MCF 10A (cell line): ENCODE measurements around the gene RNFT2. TPM values are rescaled to one million over a fixed set of nuclear protein-coding genes. Genes with fewer than 3 reads are reported as not detected.

ENCODE experiments used
- BruUV-seq: library from RNA; stranded (reverse); fragments of 400-500 nt; replicated peaks from 2 replicates; lab custom pipeline; 2021; lab: Mats Ljungman, UMichigan
- CTCF ChIA-PET: fragments of 300-600 bp; sonication (Branson Sonifier 250); formaldehyde crosslinking; extraction: SDS; loops from one replicate; lab custom pipeline; 2021; ENCODE audit warnings: antibody characterized with exemption, inconsistent platforms; lab: Yijun Ruan, JAX
- POLR2A ChIA-PET: fragments of 300-600, 350-650 bp; sonication (Branson Sonifier 250); formaldehyde crosslinking; extraction: SDS; loops from one replicate; lab custom pipeline; 2020; ENCODE audit warnings: antibody characterized with exemption, inconsistent platforms; lab: Yijun Ruan, JAX
- DNase-seq: peaks from one replicate; pipeline ENCODE4 v3.0.0-alpha.2; 2018; ENCODE audit not compliant: unreplicated experiment
- H3K27ac Mint-ChIP-seq: one replicate; pipeline ENCODE4 v1.8.0; 2022; ENCODE audit warnings: mild to moderate bottlenecking, low read depth, mixed read lengths; ENCODE audit not compliant: unreplicated experiment
- H3K27me3 Mint-ChIP-seq: one replicate; pipeline ENCODE4 v1.8.0; 2022; ENCODE audit warnings: mixed read lengths; ENCODE audit not compliant: insufficient read depth, unreplicated experiment
- H3K36me3 Mint-ChIP-seq: one replicate; pipeline ENCODE4 v1.8.0; 2022; ENCODE audit warnings: mild to moderate bottlenecking, moderate library complexity, mixed read lengths; ENCODE audit not compliant: insufficient read depth, unreplicated experiment
- H3K4me1 Mint-ChIP-seq: one replicate; pipeline ENCODE4 v1.8.0; 2022; ENCODE audit warnings: mixed read lengths; ENCODE audit not compliant: insufficient read depth, unreplicated experiment
- H3K4me3 Mint-ChIP-seq: one replicate; pipeline ENCODE4 v1.8.0; 2022; ENCODE audit warnings: mild to moderate bottlenecking, moderate library complexity, mixed read lengths; ENCODE audit not compliant: unreplicated experiment
- H3K9me3 Mint-ChIP-seq: one replicate; pipeline ENCODE4 v1.8.0; 2022; ENCODE audit warnings: mixed read lengths; ENCODE audit not compliant: unreplicated experiment
- CTCF ChIP-seq: fragments of 200-600 bp; IDR thresholded peaks from one replicate; pipeline ENCODE4 v1.8.0; 2022; ENCODE audit warnings: antibody characterized with exemption, mild to moderate bottlenecking; ENCODE audit not compliant: unreplicated experiment
- intact Hi-C: fragments of 100-400 bp; cut with micrococcal nuclease; formaldehyde crosslinking; loops from 2 replicates; pipeline ENCODE4 v1.14.1; 2022
- total RNA-seq: library from RNA; stranded (reverse); gene quantifications from 2 replicates; pipeline ENCODE4 v1.2.3, GENCODE V29; 2022

The RNFT2 gene
- total RNA-seq, 1 experiment from 2014 or later = 7.2 TPM

GRCh38 chr12:116726694-116727093 lies 11.4 kb upstream of the RNFT2 start:
- H3K4me1 Mint-ChIP-seq = no peaks in the 10 kb centered on the region
- no TSS peak for BruUV-seq
- H3K9me3 Mint-ChIP-seq = no peaks in the 10 kb centered on the region
- intact Hi-C loops = no loop called here
- H3K4me3 Mint-ChIP-seq = no peak overlapping the region
- no peak overlapping the region for H3K27ac Mint-ChIP-seq
- H3K27me3 Mint-ChIP-seq = no peaks in the 10 kb centered on the region
- ChIA-PET POLR2A (no interaction called here), CTCF (interaction anchor here (0.7 to 3.3 kb wide), 5 partner anchors 17 to 301 kb away, joined by 4 to 19 read pairs (median 5); no protein-coding TSS in a partner anchor)
- peaks cover 30% of the 10 kb centered on the region for H3K36me3 Mint-ChIP-seq
- no peak for TF ChIP-seq CTCF
- no peak for DNase-seq

- BruUV-seq = no TSS peak
- ChIA-PET CTCF (interaction anchor here (0.7 to 3.3 kb wide), 4 partner anchors 18 to 300 kb away, joined by 3 to 19 read pairs (median 4); no protein-coding TSS in a partner anchor), POLR2A (no interaction called here)
- no peak overlapping the region for H3K27ac Mint-ChIP-seq
- H3K36me3 Mint-ChIP-seq = peaks cover 24% of the 10 kb centered on the region
- no peaks in the 10 kb centered on the region for H3K4me1 Mint-ChIP-seq
- H3K4me3 Mint-ChIP-seq = no peak overlapping the region
- no peak for DNase-seq
- H3K27me3 Mint-ChIP-seq = no peaks in the 10 kb centered on the region
- no peak for TF ChIP-seq CTCF
- intact Hi-C loops = no loop called here
- H3K9me3 Mint-ChIP-seq = no peaks in the 10 kb centered on the region
Measured at GRCh38 chr12:116727261-116727660, 10.9 kb upstream of the RNFT2 start.

GRCh38 chr12:116727891-116728290 lies 10.2 kb upstream of the RNFT2 start:
- POLR2A ChIA-PET = no interaction called here
- H3K36me3 Mint-ChIP-seq = peaks cover 19% of the 10 kb centered on the region
- no peak for DNase-seq
- H3K9me3 Mint-ChIP-seq = no peaks in the 10 kb centered on the region
- BruUV-seq = no TSS peak
- H3K27ac Mint-ChIP-seq = no peak overlapping the region
- H3K27me3 Mint-ChIP-seq = no peaks in the 10 kb centered on the region
- no peaks in the 10 kb centered on the region for H3K4me1 Mint-ChIP-seq
- CTCF ChIA-PET = interaction anchor here (1.0 to 3.3 kb wide), 2 partner anchors 18 to 23 kb away, joined by 3 to 19 read pairs; no protein-coding TSS in a partner anchor
- TF ChIP-seq CTCF = no peak
- intact Hi-C loops = no loop called here
- H3K4me3 Mint-ChIP-seq = no peak overlapping the region

- no peak for TF ChIP-seq CTCF
- DNase-seq = no peak
- Mint-ChIP-seq H3K4me1 (peaks cover 13% of the 10 kb centered on the region), H3K27ac (no peak overlapping the region), H3K4me3 (no peak overlapping the region), H3K9me3 (no peaks in the 10 kb centered on the region), H3K27me3 (no peaks in the 10 kb centered on the region), H3K36me3 (peaks cover 31% of the 10 kb centered on the region)
- CTCF ChIA-PET = interaction anchor here (1.1 to 1.5 kb wide), 2 partner anchors 22 to 28 kb away, joined by 3 to 4 read pairs; no protein-coding TSS in a partner anchor
- intact Hi-C loops = loop anchor here (10.0 kb wide), 1 partner anchor 153 kb away; the partner anchor contains the start of gene HRK
- POLR2A ChIA-PET = no interaction called here
- no TSS peak for BruUV-seq
Measured at GRCh38 chr12:116731801-116732200, 6.3 kb upstream of the RNFT2 start.
